ENCODE data around the gene WDR59.
"Not testable (repeated sequence)": the region's sequence is repeated elsewhere in the genome, so short reads cannot be mapped to it uniquely, and the experiment has no call there.

Gene WDR59

GRCh38 chr16:74984529-74985296, at the start of gene WDR59:
Gene WDR59 (minus strand): TSS chr16:74985123. CDS start chr16:74985017, 106 bp downstream.
- DNase-seq, result peak; percentile 96

GRCh38 chr16:75032655-75033054, 47.7 kb upstream of the WDR59 start:
- DNase-seq, result no peak

- no peak for DNase-seq
Measured at GRCh38 chr16:75029854-75030253, 44.9 kb upstream of the WDR59 start.

GRCh38 chr16:75028544-75029135, 43.7 kb upstream of the WDR59 start:
- no peak for DNase-seq

- DNase-seq, result no peak
Measured at GRCh38 chr16:75027520-75028300, 42.8 kb upstream of the WDR59 start.

GRCh38 chr16:75026892-75027391, 42.0 kb upstream of the WDR59 start:
- DNase-seq, result no peak

GRCh38 chr16:75026239-75026891, 41.4 kb upstream of the WDR59 start:
- not testable (repeated sequence) for DNase-seq

GRCh38 chr16:75025761-75026160, 40.8 kb upstream of the WDR59 start:
- no peak for DNase-seq

- DNase-seq, result no peak
Measured at GRCh38 chr16:75024594-75024993, 39.7 kb upstream of the WDR59 start.

- DNase-seq, result no peak
Measured at GRCh38 chr16:75024182-75024581, 39.3 kb upstream of the WDR59 start.

GRCh38 chr16:75023009-75023408, 38.1 kb upstream of the WDR59 start:
- no peak for DNase-seq

- no peak for DNase-seq
Measured at GRCh38 chr16:75022567-75022966, 37.6 kb upstream of the WDR59 start.

- no peak for DNase-seq
Measured at GRCh38 chr16:75021410-75021809, 36.5 kb upstream of the WDR59 start.

- no peak for DNase-seq
Measured at GRCh38 chr16:75019586-75019985, 34.7 kb upstream of the WDR59 start.

- DNase-seq, result no peak
Measured at GRCh38 chr16:75019007-75019406, 34.1 kb upstream of the WDR59 start.

GRCh38 chr16:75017670-75018525, 33.0 kb upstream of the WDR59 start:
- no peak for DNase-seq

GRCh38 chr16:75016451-75017081, 31.6 kb upstream of the WDR59 start:
- DNase-seq, result not testable (repeated sequence)

GRCh38 chr16:75014318-75014717, 29.4 kb upstream of the WDR59 start:
- DNase-seq, result no peak

GRCh38 chr16:75013123-75013522, 28.2 kb upstream of the WDR59 start:
- DNase-seq, result not testable (repeated sequence)

- no peak for DNase-seq
Measured at GRCh38 chr16:75012380-75013081, 27.6 kb upstream of the WDR59 start.

Data from NCI-H510A (cell line).